Fibroblast of pulmonary artery (primary cell): ENCODE results near the gene THADA.
"Not testable (repeated sequence)": the region's sequence is repeated elsewhere in the genome, so short reads cannot be mapped to it uniquely, and the experiment has no call there.

Experiments used
- DNase-seq: peaks from one replicate; pipeline ENCODE4 v3.0.0-alpha.2; 2010; ENCODE audit warnings: low read depth
- H3K4me3 ChIP-seq: replicated peaks from 2 replicates; pipeline ENCODE4 v1.5.1; 2011; ENCODE audit warnings: low read depth, mild to moderate bottlenecking, control low read depth, low read length, moderate library complexity
- CTCF ChIP-seq: IDR thresholded peaks from 2 replicates; pipeline ENCODE4 v1.5.1; 2011; ENCODE audit warnings: mild to moderate bottlenecking, control low read depth, low read length, inconsistent platforms; ENCODE audit errors: missing control alignments

The THADA gene

GRCh38 chr2:43595603-43596412 lies at the start of gene THADA:
TSS of gene THADA (minus strand) at chr2:43596038. CDS start at chr2:43592392, 3,646 bp downstream.
- H3K4me3 ChIP-seq, result peak within 1 kb of the TSS; percentile 80
- no peak for TF ChIP-seq CTCF
- DNase-seq, result peak; percentile 100

- no peak for DNase-seq
- TF ChIP-seq CTCF, result no peak
Measured at GRCh38 chr2:43643680-43644079, 47.8 kb upstream of the THADA start.

GRCh38 chr2:43642363-43642762 lies 46.5 kb upstream of the THADA start:
- H3K4me3 ChIP-seq, result no peak overlapping the region
- no peak for TF ChIP-seq CTCF
- no peak for DNase-seq

More at GRCh38 chr2:43643680-43644079, 47.8 kb upstream of the THADA start:
- no peak overlapping the region for H3K4me3 ChIP-seq

- DNase-seq, result peak; percentile 86
- TF ChIP-seq CTCF, result no peak
- H3K4me3 ChIP-seq, result peak within 1 kb of the TSS; percentile 68
Measured at GRCh38 chr2:43637030-43637803, 41.4 kb upstream of the THADA start, which contains the start of gene PLEKHH2. TSS of gene PLEKHH2 (plus strand) at chr2:43637260. CDS start at chr2:43644674, 7,414 bp downstream.

- DNase-seq, result no peak
- H3K4me3 ChIP-seq, result peak overlapping the region; percentile 68
Measured at GRCh38 chr2:43636621-43637020, 40.8 kb upstream of the THADA start.

GRCh38 chr2:43636153-43636552 lies 40.3 kb upstream of the THADA start:
- not testable (repeated sequence) for H3K4me3 ChIP-seq

More at GRCh38 chr2:43636621-43637020, 40.8 kb upstream of the THADA start:
- no peak for TF ChIP-seq CTCF

GRCh38 chr2:43634604-43635306 lies 38.9 kb upstream of the THADA start:
- no peak for TF ChIP-seq CTCF
- DNase-seq, result peak; percentile 80
- peak overlapping the region; percentile 25 for H3K4me3 ChIP-seq

More at GRCh38 chr2:43636153-43636552, 40.3 kb upstream of the THADA start:
- DNase-seq, result not testable (repeated sequence)
